HCT116 (cell line): ENCODE results near the gene CFAP221. TPM values are rescaled to one million over a fixed set of nuclear protein-coding genes. Genes with fewer than 3 reads are reported as not detected.

Source experiments
- ATAC-seq: fragments of 200-7000 bp; cut with Tn5 transposase; 2 replicates; pipeline ENCODE4 v1.9.1; 2020; ENCODE audit warnings: mild to moderate bottlenecking, moderate library complexity
- BruUV-seq: library from RNA; stranded (reverse); fragments of 400-500 nt; replicated peaks from 2 replicates; lab custom pipeline; 2021; lab: Mats Ljungman, UMichigan
- CTCF ChIA-PET: fragments of 300-600 bp; sonication (Branson Sonifier 250); formaldehyde crosslinking; loops from one replicate; lab custom pipeline; 2021; ENCODE audit warnings: antibody characterized with exemption; lab: Charles Lee
- POLR2A ChIA-PET: fragments of 300-600, 350-600 bp; sonication (Branson Sonifier 250); formaldehyde crosslinking; loops from one replicate; lab custom pipeline; 2021; ENCODE audit warnings: antibody characterized with exemption; lab: Charles Lee
- RAD21 ChIA-PET, 2 experiments: fragments of 300-600 bp; sonication (Branson Sonifier 250); formaldehyde crosslinking; loops; one replicate each; lab custom pipeline; 2023; ENCODE audit warnings: low total read pairs in 2 of 2; ENCODE audit not compliant: uncharacterized antibody in 2 of 2, unreplicated experiment in 2 of 2, low non-redundant PET in 1 of 2; lab: Charles Lee
- DNase-seq: peaks from one replicate; pipeline ENCODE4 v3.0.0-alpha.2; 2010; ENCODE audit warnings: low read depth, low spot score
- H2AFZ ChIP-seq: fragments of 200-600 bp; shearing (Covaris generic), sonication (generic); 2 replicates; pipeline ENCODE4 v1.6.1; 2017; ENCODE audit warnings: low read depth, mixed run types, mixed read lengths, antibody characterized with exemption, low read length; ENCODE audit not compliant: poor library complexity, severe bottlenecking
- H3K27ac ChIP-seq: 2 replicates; pipeline ENCODE4 v1.5.1; 2012; ENCODE audit warnings: low read depth, low read length
- H3K27me3 ChIP-seq: fragments of 200-600 bp; sonication (generic); 2 replicates; pipeline ENCODE4 v1.6.1; 2016; ENCODE audit warnings: mixed run types, low read length, mixed read lengths; ENCODE audit not compliant: insufficient read depth
- H3K36me3 ChIP-seq, 2 experiments: fragments of 200-500 bp in 1 of 2; fragments of 200-600 bp in 1 of 2; sonication (Bioruptor generic) in 1 of 2; sonication (generic) in 1 of 2; 2 replicates each; pipeline versions ENCODE4 v1.5.1 to v1.6.1; 2014 to 2016; ENCODE audit warnings: low read length in 2 of 2, inconsistent platforms in 1 of 2, mixed read lengths in 1 of 2, mixed run types in 1 of 2; ENCODE audit not compliant: insufficient read depth in 2 of 2, control insufficient read depth in 1 of 2
- H3K4me1 ChIP-seq, 2 experiments: fragments of 200-600 bp in 1 of 2; sonication (generic) in 1 of 2; 2 replicates each; pipeline versions ENCODE4 v1.5.1 to v1.6.1; 2012 to 2017; ENCODE audit warnings: low read length in 2 of 2, inconsistent platforms in 1 of 2, mild to moderate bottlenecking in 1 of 2, mixed read lengths in 1 of 2, mixed run types in 1 of 2, moderate library complexity in 1 of 2; ENCODE audit not compliant: insufficient read depth in 2 of 2, control insufficient read depth in 1 of 2
- H3K4me2 ChIP-seq: fragments of 200-600 bp; sonication (generic); 2 replicates; pipeline ENCODE4 v1.6.1; 2017; ENCODE audit warnings: mixed run types, low read length, mixed read lengths
- H3K4me3 ChIP-seq, 2 experiments: fragments of 200-600 bp in 1 of 2; sonication (generic) in 1 of 2; replicated peaks in 1 of 2; 2 replicates each; pipeline ENCODE4 v1.5.1; 2011 to 2016; ENCODE audit warnings: low read length in 2 of 2, control low read depth in 1 of 2, low read depth in 1 of 2, mild to moderate bottlenecking in 1 of 2, mixed read lengths in 1 of 2, mixed run types in 1 of 2
- H3K79me2 ChIP-seq: fragments of 200-600 bp; sonication (generic); 2 replicates; pipeline ENCODE4 v1.6.1; 2017; ENCODE audit warnings: mild to moderate bottlenecking, mixed run types, low read length, moderate library complexity, mixed read lengths; ENCODE audit not compliant: insufficient read depth
- H3K9ac ChIP-seq: fragments of 200-600 bp; sonication (generic); 2 replicates; pipeline ENCODE4 v1.6.1; 2016; ENCODE audit warnings: low read length, mixed read lengths
- H3K9me2 ChIP-seq: fragments of 200-600 bp; sonication (generic), shearing (Covaris generic); 2 replicates; pipeline ENCODE4 v1.6.1; 2017; ENCODE audit warnings: mixed run types, mild to moderate bottlenecking, moderate library complexity; ENCODE audit not compliant: insufficient read depth
- H3K9me3 ChIP-seq, 2 experiments: fragments of 200-500 bp in 1 of 2; fragments of 200-600 bp in 1 of 2; sonication (Bioruptor generic) in 1 of 2; sonication (generic) in 1 of 2; 2 replicates each; pipeline ENCODE4 v1.6.1; 2014 to 2017; ENCODE audit warnings: low read length in 2 of 2, mixed read lengths in 2 of 2, inconsistent platforms in 1 of 2, low read depth in 1 of 2, mild to moderate bottlenecking in 1 of 2, mixed run types in 1 of 2, moderate library complexity in 1 of 2; ENCODE audit not compliant: control insufficient read depth in 1 of 2, insufficient read depth in 1 of 2
- H4K20me1 ChIP-seq: fragments of 200-600 bp; sonication (generic), shearing (Covaris generic); 2 replicates; pipeline ENCODE4 v1.6.1; 2017; ENCODE audit warnings: mixed run types, mild to moderate bottlenecking, moderate library complexity; ENCODE audit not compliant: insufficient read depth
- ELF1 ChIP-seq: IDR thresholded peaks from 2 replicates; pipeline ENCODE4 v1.6.1; 2012; ENCODE audit warnings: low read depth, borderline replicate concordance
- FOSL1 ChIP-seq: IDR thresholded peaks from 2 replicates; pipeline ENCODE4 v1.6.1; 2012; ENCODE audit warnings: low read depth
- JUND ChIP-seq: IDR thresholded peaks from 2 replicates; pipeline ENCODE4 v1.6.1; 2012
- SP1 ChIP-seq: IDR thresholded peaks from 2 replicates; pipeline ENCODE4 v1.6.1; 2012; ENCODE audit warnings: low read depth
- YY1 ChIP-seq: IDR thresholded peaks from 2 replicates; pipeline ENCODE4 v1.6.1; 2011; ENCODE audit warnings: low read length, low read depth, moderate library complexity, mild to moderate bottlenecking; ENCODE audit not compliant: insufficient replicate concordance; ENCODE audit errors: extremely low read depth
- ZNF274 ChIP-seq: fragments of 200-500 bp; sonication (Bioruptor generic); IDR thresholded peaks from 2 replicates; pipeline ENCODE4 v1.6.1; 2014; ENCODE audit warnings: mild to moderate bottlenecking, low read depth, low read length, inconsistent platforms
- intact Hi-C: fragments of 100-400 bp; cut with micrococcal nuclease; formaldehyde crosslinking; loops from 2 replicates; pipeline ENCODE4 v1.10.0; 2022
- total RNA-seq: library from RNA; stranded (reverse); gene quantifications from one replicate; pipeline ENCODE4 v1.2.1, GENCODE V29; 2021; ENCODE audit not compliant: unreplicated experiment
- TF ChIP-seq, protein P1 (sequence below): IDR thresholded peaks from 2 replicates; pipeline ENCODE4 v1.6.1; 2012; ENCODE audit warnings: low read depth

CFAP221 gene
- total RNA-seq, 1 experiment from 2014 or later, result 0.96 TPM

DNA sequence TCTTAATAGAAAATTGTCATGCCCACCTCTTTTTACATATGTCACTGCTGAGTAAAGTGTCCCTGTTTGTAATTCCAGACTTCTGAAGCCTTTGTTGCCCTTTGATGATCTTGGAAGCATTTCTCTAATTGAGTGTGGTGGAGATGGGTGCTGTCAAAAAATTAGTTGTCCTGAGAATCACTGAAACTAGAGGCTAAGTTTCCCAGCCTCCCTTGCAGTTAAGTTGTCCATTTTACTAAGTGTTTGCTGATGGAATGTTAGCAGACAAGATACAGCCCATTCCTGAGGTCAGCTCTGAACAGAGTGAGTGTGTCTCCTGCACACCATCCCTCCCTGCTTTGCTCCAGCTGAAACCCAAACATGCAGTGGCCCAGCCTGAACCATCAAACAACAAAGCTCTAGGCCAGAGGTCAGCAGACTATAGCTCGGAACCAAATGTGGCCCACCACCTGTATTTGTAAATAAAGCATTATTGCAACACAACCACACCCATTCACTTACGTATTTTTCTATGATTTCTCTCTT lies 106.7 kb downstream of the CFAP221 start:
- CTCF ChIA-PET, result interaction anchor here (1.7 kb wide), 1 partner anchor 10 kb away, joined by 5 read pairs; no protein-coding TSS in a partner anchor

More for the DNA sequence above, 106.7 kb downstream of the CFAP221 start:
- Histone ChIP-seq H4K20me1 (no peaks in the 10 kb centered on the region), H3K9me3 (peaks cover 0 to 2% of the 10 kb centered on the region in 2 experiments; a peak in 1 of 4 replicates), H3K4me3 (no peak overlapping the region), H3K4me1 (no peaks in the 10 kb centered on the region), H3K9me2 (no peaks in the 10 kb centered on the region), H2AFZ (no peak overlapping the region), H3K4me2 (no peak overlapping the region), H3K27ac (no peak overlapping the region), H3K9ac (no peak overlapping the region), H3K36me3 (no peaks in the 10 kb centered on the region), H3K79me2 (no peaks in the 10 kb centered on the region), H3K27me3 (no peaks in the 10 kb centered on the region)
- no peak for TF ChIP-seq ELF1
- TF ChIP-seq, protein P1, sequence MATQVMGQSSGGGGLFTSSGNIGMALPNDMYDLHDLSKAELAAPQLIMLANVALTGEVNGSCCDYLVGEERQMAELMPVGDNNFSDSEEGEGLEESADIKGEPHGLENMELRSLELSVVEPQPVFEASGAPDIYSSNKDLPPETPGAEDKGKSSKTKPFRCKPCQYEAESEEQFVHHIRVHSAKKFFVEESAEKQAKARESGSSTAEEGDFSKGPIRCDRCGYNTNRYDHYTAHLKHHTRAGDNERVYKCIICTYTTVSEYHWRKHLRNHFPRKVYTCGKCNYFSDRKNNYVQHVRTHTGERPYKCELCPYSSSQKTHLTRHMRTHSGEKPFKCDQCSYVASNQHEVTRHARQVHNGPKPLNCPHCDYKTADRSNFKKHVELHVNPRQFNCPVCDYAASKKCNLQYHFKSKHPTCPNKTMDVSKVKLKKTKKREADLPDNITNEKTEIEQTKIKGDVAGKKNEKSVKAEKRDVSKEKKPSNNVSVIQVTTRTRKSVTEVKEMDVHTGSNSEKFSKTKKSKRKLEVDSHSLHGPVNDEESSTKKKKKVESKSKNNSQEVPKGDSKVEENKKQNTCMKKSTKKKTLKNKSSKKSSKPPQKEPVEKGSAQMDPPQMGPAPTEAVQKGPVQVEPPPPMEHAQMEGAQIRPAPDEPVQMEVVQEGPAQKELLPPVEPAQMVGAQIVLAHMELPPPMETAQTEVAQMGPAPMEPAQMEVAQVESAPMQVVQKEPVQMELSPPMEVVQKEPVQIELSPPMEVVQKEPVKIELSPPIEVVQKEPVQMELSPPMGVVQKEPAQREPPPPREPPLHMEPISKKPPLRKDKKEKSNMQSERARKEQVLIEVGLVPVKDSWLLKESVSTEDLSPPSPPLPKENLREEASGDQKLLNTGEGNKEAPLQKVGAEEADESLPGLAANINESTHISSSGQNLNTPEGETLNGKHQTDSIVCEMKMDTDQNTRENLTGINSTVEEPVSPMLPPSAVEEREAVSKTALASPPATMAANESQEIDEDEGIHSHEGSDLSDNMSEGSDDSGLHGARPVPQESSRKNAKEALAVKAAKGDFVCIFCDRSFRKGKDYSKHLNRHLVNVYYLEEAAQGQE, result no peak
- TF ChIP-seq FOSL1, result no peak
- no peak for TF ChIP-seq YY1
- TF ChIP-seq ZNF274, result no peak
- TF ChIP-seq SP1, result no peak
- TF ChIP-seq JUND, result no peak
- ChIA-PET RAD21 (no interaction called here), POLR2A (no interaction called here)
- no peak for DNase-seq
- intact Hi-C loops, result no loop called here
- no peak for ATAC-seq
- no TSS peak for BruUV-seq
